Dermis microvascular lymphatic vessel endothelial cell (primary cell): ENCODE results near the gene C1QTNF8. TPM values are rescaled to one million over a fixed set of nuclear protein-coding genes. Genes with fewer than 3 reads are reported as not detected.

ENCODE experiments used
- DNase-seq, 2 donors: peaks; one replicate each; pipeline versions ENCODE4 v3.0.0 to v3.0.0-alpha.2; 2010; ENCODE audit warnings: low read depth in 2 of 2
- total RNA-seq: library from RNA; depleted of rRNA; stranded (reverse); fragments of >200 nt; gene quantifications from 2 replicates; pipeline ENCODE4 v1.2.1, GENCODE V29; 2014

Gene C1QTNF8
- total RNA-seq, 1 donor from 2014 or later: not detected

DNA sequence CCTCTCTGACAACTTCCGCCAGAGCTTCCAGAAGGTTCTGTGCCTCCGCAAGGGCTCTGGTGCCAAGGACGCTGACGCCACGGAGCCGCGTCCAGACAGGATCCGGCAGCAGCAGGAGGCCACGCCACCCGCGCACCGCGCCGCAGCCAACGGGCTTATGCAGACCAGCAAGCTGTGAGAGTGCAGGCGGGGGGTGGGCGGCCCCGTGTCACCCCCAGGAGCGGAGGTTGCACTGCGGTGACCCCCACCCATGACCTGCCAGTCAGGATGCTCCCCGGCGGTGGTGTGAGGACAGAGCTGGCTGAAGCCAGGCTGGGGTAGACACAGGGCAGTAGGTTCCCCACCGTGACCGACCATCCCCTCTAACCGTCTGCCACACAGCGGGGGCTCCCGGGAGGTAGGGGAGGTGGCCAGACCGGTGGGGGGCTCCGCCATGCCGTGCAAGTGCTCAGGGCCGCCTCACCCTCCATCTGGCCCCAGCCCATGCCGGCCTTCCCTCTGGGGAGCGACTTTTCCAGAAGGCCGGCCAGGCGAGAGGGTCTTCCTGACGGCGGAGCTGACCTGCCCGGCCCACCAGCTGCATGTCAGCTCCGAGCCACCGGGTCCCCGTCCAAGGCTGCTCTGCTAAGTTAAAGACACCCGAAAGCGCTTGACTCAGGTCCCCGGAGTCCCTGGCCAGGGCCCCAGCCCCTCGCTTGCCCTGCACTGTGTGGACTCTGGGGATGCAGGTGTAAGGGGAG, 16.1 kb downstream of the C1QTNF8 start:
- DNase-seq: no peak

DNA sequence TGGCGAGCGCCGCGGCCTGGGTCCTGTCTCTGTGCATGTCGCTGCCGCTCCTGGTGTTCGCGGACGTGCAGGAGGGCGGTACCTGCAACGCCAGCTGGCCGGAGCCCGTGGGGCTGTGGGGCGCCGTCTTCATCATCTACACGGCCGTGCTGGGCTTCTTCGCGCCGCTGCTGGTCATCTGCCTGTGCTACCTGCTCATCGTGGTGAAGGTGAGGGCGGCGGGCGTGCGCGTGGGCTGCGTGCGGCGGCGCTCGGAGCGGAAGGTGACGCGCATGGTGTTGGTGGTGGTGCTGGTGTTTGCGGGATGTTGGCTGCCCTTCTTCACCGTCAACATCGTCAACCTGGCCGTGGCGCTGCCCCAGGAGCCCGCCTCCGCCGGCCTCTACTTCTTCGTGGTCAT, 16.7 kb downstream of the C1QTNF8 start:
- no peak for DNase-seq

DNA sequence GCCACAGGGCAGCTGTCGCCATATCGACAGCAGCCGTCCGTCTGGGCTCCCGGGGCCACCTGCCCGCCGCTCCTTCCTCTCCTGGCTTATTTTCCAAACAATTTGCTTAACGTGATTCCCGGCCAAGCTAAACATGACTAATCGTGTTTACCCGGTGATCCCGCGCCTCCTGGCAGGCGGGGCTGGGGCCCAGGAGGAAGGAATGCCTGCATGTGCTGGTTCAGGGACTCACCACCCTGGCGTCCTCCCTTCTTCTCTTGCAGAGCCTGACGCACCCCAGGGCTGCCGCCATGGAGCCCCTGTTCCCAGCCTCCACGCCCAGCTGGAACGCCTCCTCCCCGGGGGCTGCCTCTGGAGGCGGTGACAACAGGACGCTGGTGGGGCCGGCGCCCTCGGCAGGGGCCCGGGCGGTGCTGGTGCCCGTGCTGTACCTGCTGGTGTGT, 17.4 kb downstream of the C1QTNF8 start:
- DNase-seq: peak; percentile 84 to 94

DNA sequence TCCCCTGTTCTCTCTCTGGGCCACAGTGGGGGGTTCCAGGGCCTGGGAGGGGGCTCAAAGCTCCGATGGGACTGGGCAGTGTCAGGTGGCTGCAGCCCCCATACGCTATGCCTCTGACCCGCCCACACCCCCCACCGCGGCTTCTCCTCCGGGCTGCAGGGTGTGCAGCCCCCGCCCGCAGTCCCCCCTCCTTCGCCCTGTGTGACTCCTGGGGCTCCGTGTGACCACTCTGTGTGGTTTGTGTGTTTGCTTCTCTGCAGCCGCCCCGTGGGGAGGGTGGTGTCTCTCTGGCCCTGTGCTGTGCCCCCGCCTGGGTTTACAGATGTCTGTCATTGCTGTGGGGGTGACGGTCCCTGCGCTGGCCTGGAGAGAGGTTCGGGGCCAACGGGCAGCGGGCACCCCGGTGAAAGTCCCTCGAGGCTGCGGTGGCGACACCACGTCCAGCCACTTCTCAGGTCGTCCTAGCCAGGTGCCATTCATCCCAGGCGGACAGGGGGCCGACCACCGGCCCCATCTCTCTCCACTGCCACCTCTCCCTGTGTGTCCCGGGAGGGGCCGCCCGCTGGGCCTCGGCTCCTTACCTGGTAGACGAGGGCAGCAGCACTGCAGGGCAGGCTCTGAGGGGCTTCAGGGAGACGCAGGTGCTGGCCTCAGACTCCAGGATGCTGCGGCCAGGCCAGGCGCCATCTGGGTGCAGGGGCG, 18.0 kb downstream of the C1QTNF8 start:
- no peak for DNase-seq

DNA sequence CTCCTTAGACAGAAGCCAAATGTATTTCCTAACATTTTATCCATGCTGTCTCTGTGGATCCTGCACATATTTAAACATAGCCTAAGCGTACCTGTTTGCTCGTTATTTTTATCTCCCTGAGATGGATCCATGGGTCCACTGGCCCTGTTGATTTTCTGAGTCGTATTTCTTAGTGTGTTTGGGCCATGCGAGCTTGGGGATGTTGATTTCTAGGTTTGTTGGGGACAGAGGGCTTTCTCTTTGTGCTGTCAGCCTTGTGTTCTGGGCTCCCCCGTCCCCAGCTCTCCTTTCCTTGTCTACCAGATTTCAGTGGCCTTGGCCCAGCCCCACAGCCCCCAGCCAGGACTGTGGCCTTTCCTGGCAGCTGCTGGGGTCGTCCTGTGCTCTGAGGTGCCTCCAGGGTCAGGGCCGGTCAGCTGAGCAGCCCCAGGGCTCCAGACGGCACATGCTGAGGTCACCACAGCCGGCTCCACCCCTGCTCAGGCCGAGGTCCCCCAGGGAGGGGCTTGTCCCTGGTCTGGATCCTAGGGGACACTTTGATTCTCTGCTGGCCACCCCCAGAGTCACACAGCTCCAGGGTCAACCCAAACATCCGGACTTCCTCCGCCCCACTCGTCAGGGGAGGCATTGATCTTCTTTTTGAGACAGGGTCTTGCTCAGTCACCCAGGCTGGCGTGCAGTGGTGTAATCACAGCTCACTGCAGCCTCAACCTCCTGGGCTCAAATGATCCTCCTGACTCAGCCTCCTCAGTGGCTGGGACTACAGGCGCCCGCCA, 19.1 kb downstream of the C1QTNF8 start:
- no peak for DNase-seq

DNA sequence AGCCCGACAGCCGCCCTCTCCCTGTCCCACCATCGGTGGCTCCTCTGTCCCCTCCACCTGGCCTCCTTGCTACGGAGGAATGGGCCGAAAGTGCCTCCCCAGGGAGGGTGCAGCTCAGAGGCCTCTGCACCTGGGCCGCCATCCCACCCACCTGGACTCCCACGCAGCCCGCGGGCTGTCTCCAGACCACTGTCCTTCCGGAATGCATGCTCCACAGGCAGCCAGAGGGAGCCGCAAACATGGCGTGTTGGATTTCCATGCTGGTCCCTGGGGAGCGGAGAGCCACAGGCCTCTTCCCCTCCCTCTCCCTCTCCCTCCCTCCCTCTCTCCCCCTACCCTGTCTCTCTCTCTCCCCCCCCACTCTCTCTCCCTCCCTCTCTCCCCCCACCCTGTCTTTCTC, 20.5 kb downstream of the C1QTNF8 start:
- no peak for DNase-seq

DNA sequence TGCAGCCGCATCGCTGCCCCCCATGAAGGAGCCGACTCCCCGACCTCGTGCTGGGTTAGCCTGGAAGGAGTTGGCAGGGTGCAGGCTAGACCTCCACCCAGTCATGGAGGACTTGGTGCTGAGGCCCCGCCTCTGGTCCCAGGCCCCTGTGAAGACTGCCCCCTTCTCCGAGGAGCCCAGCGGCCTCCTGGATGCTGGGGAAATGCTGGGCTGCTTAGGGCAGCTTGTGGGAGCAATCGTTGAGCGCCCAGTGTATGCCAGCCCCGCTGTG, 21.7 kb downstream of the C1QTNF8 start:
- DNase-seq: no peak

DNA sequence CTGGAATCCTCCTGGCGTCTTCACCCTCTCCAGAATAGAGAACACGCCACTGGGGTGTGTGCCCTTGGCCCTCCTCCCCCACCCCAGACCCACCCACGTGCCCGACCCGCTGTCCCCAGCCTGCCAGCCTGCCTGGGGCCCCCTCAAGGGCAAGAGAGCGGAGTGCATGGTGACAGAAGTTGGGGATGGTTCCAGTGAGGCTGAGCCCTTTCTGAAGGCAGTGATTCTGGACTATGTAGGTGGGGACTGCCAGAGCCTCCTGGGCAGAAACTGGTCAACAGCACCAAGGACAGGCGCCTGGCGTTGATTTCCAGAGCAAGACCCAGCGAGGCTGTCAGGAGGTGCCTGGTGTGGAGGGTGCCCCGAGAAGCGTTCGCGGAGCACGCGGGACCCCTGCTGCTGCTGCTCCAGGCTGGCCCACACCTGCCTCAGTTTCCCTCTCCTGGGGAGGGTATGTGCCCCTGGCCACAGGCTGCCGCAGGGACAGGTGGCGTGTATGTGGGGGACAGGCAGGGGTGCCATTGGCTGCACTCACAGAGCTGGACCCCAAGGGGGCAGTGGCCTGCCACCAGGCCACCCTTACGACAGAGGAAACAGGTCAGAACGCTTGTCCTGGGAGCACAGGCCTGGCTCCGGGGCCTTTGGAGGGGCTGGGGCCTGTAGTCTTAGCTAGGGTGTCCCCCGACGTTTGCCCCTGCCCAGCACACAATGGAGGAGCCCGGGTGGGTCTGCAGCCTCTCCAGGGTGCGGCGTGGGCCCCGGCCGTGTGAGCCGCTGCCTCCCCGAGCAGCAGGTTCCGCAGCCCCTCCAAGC, 22.3 kb downstream of the C1QTNF8 start:
- DNase-seq: peak in 1 of 2 donors; percentile 21

DNA sequence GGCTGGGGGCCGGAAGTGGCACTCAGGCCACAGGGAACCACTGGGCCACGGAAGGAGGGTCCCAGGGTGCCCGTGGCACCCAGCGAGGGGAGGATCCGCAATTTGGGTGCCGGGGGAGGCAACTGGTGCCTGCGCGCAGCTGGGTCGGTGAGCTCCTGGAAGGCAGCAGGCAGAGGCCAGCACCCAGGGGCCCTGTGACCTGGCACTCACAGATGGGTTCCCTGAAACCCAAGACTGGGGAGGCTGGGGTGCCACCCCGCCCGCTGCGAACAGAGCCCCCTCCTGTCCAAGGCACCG, 22.8 kb downstream of the C1QTNF8 start:
- no peak for DNase-seq

DNA sequence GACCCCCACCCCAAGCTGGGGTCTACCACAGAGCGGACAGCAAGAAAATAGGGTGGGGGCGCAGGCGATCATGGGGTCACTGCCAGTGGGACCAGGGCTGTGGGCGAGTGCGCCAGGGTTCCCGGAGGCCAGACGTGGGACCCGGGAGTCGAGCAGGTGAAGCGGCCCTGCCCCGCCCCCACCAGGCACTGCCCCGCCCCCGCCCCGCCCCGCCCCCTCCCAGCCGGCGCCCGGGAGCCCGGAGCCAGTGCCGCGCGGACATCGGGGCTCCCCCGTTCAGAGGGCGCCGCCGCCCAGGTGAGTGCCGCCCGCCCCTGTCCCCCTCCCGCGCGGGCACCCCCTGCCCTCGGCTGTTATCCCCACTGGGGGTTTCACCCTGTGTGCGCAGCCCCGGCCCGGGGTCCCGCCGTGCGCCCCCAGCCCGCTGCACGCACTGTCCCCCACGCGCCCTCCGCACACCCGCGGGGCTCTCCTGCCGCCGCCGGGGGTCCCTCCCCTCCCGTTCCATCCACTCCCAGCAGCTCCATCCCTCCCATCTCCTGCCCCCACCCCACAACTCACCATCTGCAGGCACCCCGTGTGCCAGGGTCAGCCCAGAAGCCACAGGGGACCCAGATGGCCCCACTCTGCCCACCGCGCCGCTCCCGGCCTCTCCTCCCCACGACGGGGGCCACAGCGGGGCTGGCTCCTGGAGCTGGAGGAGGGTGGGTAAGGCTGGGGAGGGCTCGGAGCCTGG, 23.4 kb downstream of the C1QTNF8 start, which contains the start of gene SSTR5:
SSTR5 (plus strand) TSS at position 222 of the 736 bp plus-strand sequence. CDS start 6,122 bp downstream, outside the sequence.
- DNase-seq: no peak

DNA sequence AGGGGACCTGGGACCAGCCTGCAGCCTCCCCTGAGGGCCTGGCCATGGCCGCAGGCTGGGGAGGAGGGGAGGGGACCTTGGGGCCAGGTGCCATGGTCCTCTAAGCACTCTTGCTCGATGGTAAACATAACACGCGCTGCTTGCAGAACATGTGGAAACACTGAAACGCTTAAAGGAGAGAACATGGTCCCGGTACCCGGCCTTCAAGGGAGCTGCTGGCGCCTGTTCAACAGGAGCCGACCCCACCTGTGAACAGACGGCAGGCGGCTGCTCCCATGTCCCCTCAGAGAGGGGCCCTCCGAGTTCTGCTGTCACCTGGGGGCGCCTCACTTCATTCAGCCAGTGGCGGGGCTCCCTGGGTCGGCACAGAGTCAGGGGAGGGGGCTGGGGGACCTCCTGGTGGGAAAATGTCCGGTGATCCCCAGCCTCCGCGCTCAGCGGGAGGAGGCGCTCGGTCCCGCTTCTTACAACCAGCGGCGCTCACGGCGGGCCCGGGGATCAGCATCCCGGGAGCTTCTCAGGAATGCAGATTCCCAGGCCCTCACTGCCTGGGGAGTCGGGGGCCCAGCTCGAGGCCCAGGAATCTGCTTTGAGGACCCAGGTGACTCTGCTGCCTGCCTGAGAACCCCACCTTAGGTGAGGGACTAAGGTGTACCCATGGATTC, 24.4 kb downstream of the C1QTNF8 start:
- no peak for DNase-seq

DNA sequence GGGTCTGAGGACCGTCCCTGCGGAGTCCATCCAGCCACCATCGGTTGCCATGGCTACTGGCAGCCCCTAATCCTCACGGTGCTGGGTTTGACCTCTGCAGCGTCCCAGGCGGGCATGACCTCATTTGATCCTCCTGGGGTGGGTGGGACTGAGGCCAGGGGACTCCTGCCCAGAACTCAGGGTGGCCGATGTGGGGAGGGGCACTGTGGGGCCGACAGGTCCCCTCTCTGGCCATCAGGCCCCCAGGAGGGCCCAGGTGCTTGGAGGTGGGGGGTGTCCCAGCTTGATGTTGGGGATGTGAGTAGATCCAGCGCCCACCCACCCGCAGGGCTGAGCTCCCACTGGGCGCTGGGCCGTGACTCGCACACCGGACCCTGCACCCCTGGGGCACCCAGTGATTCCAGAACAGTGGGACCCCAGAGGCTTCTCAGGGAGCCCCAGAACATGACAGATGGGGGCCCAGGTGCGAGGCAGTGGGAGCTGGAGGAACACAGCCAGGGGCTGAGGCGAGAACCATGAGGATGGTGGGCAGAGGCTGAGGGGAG, 25.1 kb downstream of the C1QTNF8 start:
- DNase-seq: no peak

DNA sequence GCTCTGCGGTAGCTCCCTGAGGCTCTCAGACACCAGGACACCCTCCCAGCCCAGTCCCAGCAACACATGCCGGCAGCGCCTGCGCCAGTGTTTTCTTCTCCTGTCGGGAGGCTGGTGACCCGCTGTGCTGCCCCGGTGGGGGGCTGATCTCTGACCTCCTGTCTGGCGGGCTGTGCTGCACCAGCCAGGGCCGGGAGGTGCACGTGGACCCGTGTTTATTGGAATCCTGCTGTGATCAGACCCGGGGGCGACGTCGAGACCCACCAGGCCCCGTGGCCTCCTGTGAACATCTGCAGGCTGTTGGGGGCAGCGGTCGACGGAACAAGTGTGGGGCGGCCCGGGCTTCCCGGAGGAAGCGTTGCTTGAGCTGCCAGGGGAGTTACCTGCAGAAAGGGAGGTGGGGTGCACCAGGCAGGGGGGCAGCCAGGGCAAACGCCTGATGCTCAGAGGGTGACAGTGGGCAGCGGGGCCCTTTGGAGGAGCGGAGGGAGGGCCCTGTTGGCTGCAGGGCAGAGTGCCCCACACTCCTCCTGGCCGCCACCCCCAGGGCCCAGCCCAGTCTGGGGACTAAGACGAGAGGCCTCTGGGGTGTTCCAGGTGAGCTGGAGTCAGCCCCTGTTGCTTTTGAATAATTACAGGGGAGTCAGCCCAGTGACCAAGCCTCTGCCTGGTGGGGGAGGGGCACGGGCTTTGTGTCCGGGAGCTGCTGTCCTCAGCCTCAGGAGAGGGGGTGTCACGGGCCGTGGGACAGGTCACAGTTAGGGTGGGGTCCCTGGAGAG, 25.8 kb downstream of the C1QTNF8 start:
- DNase-seq: no peak

DNA sequence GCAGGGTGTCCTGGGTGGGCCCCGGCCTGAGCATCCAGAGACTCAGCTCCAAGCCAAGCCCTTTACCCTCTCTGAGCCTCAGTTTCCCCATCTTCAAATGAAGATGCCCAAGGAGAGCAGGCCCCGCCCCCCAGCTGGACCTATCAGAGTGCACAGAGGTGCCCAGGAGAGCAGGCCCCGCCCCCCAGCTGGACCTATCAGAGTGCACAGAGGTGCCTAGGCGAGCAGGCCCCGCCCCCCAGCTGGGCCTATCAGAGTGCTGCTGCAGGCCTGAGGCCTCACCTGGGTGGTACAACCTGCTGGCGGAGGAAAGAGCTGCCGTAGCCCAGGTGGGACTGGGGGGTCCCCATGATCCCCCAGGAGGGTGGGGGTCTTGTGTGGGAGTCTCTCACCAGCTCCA, 26.9 kb downstream of the C1QTNF8 start:
- no peak for DNase-seq

DNA sequence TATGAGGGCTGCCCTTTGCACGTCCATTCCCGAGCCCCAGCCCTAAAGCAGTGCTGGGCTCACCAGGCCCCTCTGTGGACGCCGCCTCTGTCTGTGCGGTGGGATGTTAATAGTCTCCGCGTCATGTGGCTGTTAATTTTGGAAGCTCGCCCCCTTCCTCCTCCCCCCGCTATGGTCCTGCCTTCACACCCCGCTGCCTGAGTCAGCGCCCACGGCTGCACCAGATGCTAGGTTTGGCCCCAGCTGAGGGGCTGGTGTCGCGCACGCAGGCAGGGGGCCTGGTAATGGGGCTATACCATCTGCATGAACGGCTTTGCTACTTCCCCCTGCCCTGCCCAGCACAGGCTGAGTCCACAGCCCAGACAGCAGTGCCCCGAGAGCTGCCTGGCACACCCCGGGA, 27.6 kb downstream of the C1QTNF8 start:
- no peak for DNase-seq

DNA sequence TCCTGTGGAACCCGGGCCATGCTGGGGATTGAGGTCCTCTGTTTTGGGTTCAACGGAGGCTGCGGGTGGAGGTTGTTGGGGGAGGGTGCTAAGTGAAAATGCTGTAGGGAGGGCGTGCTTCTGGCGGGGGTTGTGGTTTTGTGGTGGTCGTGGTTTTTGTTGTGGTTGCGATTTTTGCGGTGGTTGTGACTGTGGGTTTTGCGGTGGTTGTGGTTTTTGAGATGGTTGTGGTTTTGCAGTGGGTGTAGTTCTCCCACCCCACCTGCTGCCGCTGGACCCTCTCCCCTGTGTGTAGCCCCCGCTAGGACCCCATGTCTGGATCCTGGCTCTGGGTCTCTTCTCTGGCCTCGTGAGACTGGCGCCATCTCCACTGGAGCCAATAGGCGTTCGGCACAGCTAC, 28.4 kb downstream of the C1QTNF8 start:
- no peak for DNase-seq

DNA sequence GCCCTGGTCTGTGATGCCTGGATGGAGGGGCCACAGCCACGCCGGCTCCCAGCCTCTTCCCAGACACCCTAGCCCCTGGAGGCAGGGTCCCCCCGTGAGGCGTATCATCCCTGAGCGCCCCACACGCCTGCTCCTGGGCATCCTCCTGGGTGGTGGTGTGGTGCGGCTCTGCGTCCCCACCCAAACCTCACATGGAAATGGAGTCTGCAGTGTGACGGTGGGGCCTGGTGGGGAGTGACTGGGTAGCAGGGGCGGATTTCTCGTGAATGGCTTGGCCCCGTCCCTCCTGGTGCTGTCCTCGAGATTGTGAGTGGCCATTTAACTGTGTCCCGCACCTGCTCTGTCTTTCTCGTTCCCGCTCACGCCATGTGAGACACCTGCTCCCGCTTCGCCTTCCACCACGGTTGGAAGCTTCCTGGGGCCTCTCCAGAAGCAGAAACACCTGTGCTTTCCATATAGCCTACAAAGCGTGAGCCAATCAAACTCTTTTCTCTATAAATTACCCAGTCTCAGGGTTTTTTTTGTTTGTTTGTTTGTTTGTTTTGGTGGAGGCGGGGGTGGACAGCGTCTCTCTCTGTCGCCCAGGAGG, 29.4 kb downstream of the C1QTNF8 start:
- no peak for DNase-seq

DNA sequence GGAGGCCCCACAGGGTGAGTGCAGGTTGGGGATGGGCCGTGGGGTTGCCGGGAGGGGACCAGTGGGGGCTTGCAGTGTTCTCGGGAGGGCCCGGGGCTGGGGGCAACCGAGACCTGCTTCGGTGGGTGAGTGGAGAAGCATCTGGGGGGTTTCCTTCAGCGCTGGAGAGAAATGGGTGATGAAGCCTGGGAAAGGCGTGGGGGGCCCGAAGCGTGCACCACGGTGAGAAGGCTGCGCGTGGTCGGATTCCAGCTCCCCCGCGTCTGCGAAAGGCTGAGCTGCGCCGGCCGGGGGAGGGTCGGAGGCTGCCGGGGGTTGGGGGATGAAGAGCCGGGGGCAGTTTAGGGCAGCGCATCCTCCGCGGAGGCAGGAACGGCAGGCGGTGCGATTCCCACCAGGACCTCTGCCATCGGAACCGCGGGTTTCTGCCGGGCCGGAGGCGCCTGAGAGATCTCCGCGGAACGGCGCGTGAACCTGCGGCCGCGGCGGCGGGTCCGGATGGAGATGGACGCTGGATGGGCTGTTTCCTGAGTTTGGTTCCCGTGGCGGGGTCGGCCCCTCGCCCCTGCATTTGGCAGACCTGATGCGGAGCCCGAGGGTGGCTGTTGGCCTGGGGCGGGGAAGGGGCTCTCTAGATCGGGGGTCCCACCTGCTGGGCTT, 30.4 kb downstream of the C1QTNF8 start:
- DNase-seq: no peak

DNA sequence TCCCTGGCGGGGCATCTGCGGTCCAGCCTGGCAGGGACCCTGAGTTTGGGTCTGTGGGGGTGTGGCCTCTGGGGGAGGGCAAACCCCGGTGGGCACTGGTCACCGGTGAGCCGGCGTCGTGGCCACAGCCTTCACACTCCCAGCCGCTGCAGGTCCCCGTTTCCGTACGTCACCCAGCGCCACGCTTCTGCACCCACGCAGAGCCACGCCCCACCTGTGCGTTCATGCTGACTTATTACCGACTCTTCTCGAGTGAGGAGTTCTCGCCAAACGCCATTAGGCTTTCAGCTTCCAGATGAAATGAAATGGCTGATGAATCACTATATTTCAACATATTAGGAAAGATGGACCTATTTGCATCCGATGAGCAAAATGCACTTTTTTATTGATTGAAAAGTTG, 32.3 kb downstream of the C1QTNF8 start:
- DNase-seq: no peak
